Measurements from ENCODE around the gene CCDC187.

DNA sequence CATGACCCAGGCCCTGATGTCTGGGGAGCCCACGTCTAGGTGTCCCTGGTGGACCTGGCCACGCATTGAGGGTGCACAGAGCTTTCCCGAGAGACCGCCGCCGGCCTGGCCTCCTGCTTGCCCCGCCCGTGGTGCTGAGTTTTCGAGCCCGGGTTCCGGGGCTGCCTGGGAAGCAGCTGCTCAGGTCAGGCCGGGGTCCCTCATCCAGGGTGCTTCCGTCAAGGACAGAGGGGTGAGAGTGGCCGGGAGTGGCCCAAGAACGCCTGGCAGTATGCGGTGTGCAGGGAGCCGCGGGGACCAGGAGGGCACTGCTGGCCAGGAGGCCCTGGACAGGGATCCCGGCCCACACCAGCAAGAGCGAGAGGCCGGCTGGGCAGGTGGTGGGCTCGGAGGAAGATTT, 19.6 kb downstream of the CCDC187 start:
- TF ChIP-seq, protein P1, sequence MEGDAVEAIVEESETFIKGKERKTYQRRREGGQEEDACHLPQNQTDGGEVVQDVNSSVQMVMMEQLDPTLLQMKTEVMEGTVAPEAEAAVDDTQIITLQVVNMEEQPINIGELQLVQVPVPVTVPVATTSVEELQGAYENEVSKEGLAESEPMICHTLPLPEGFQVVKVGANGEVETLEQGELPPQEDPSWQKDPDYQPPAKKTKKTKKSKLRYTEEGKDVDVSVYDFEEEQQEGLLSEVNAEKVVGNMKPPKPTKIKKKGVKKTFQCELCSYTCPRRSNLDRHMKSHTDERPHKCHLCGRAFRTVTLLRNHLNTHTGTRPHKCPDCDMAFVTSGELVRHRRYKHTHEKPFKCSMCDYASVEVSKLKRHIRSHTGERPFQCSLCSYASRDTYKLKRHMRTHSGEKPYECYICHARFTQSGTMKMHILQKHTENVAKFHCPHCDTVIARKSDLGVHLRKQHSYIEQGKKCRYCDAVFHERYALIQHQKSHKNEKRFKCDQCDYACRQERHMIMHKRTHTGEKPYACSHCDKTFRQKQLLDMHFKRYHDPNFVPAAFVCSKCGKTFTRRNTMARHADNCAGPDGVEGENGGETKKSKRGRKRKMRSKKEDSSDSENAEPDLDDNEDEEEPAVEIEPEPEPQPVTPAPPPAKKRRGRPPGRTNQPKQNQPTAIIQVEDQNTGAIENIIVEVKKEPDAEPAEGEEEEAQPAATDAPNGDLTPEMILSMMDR (IDR thresholded peaks at IDR 0.05) = no peak
- no peak for TF ChIP-seq EP300 (IDR thresholded peaks at IDR 0.05; ENCODE audit: low read depth)
- TF ChIP-seq POLR2AphosphoS5 (IDR thresholded peaks at IDR 0.05) = no peak

Measured in transverse colon (tissue), 4 donors.